GM12872 (cell line): Measurements from ENCODE around the gene GJC2.

Experiments used
- TF ChIP-seq, protein P1 (sequence below): IDR thresholded peaks from 3 replicates; pipeline ENCODE4 v1.5.1; 2011; ENCODE audit warnings: low read depth, mild to moderate bottlenecking, low read length, moderate library complexity; ENCODE audit not compliant: insufficient read depth

GJC2 gene

DNA sequence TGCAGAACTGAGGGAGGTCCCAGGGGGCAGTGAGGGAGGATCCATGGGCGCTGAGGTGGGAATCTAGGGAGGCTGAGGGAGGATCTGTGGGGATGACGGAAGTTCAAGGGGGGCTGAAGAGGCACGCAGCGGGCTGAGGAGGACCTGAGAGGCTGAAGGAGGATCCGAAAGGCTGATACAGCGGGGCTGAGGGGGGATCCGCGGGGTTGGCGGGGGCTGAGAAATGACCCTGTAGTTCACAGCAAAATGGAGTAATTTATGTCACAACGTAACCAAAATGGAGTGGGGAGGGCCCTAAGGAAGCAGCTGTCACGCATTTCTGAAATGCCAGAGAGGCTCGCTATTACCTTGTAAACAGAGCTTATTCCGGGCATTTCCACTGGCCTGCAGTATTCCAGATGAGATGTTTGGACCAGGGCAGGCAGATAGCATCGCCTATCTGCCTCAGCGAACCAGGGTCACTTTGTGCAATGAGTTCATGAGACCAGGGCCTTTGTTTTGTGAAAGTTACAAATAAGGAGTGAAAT lies 39.7 kb upstream of the GJC2 start:
- TF ChIP-seq, protein P1, sequence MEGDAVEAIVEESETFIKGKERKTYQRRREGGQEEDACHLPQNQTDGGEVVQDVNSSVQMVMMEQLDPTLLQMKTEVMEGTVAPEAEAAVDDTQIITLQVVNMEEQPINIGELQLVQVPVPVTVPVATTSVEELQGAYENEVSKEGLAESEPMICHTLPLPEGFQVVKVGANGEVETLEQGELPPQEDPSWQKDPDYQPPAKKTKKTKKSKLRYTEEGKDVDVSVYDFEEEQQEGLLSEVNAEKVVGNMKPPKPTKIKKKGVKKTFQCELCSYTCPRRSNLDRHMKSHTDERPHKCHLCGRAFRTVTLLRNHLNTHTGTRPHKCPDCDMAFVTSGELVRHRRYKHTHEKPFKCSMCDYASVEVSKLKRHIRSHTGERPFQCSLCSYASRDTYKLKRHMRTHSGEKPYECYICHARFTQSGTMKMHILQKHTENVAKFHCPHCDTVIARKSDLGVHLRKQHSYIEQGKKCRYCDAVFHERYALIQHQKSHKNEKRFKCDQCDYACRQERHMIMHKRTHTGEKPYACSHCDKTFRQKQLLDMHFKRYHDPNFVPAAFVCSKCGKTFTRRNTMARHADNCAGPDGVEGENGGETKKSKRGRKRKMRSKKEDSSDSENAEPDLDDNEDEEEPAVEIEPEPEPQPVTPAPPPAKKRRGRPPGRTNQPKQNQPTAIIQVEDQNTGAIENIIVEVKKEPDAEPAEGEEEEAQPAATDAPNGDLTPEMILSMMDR, result no peak

DNA sequence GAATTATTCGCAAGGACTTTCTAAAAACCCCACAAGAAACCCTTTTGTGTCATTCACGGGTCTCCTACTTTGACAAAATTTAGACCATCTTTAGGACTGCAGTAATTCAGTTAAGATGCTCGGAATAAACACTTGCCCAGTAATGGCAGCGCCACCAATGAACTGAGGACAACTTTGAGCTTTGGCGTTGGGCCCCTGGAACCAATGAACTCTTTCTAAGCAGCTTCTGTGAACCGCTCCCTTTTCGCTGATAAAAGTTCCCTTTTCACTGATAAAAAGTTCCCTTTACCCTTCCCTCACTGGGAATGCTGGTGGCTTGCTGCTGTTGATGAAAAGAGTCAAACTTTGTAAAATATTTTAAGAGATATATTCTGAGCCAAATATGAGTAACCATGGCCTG lies 39.2 kb upstream of the GJC2 start:
- TF ChIP-seq, protein P1, result no peak

DNA sequence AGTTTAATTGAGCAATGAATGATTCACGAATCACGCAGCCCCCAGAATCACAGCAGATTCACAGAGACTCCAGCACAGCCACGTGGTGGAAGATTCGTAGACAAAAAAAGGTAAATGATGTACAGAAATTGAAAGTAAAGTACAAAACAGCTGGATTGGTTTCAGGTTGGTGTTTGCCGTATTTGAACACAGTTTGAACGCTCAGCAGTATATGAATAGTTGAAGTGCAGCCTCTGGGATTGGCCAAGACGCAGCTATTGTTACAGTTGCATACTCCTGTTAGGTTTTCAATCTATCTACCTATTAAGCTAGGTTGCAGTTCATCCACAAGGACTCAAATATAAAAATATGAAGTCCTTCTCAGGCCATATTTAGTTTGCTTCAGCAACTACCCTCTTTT lies 37.6 kb upstream of the GJC2 start:
- TF ChIP-seq, protein P1, result no peak

DNA sequence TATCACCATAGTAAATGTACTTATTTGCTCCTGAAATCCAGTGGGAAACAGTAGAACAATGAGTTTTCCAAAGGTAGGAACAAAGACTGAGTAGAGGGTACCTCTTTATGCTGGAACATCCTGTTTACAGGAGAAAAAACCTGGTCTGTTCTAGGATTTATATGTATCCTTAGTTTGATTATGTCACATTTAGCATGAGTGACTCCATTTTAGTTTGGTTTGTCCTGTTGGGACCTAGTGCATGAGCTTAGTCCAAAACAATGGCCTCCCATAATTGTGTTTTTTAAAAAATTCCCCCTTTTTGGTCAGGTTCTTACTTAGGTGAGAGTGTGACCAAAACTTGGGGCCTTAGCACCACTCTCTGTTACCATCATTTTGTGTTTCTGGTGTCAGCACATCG lies 37.1 kb upstream of the GJC2 start:
- TF ChIP-seq, protein P1, result no peak

DNA sequence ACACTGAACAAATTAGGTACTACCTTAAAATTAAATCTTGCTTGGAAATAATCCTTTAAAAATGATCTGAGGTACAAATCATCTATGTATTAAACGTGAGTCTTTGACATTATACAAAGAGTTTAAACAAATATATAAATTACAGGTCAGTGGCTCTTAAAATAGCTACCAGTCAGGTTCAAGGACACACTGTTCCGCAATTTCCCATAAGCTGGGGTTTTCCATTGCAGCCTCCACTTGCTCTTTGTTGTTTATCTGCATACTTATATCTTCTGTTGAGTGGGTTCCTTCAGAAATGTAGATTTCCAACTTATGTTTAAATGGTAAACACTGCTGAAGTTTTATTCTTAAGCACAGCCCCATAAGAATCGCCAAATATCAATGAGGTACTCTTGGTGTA lies 34.9 kb upstream of the GJC2 start:
- TF ChIP-seq, protein P1, result no peak

DNA sequence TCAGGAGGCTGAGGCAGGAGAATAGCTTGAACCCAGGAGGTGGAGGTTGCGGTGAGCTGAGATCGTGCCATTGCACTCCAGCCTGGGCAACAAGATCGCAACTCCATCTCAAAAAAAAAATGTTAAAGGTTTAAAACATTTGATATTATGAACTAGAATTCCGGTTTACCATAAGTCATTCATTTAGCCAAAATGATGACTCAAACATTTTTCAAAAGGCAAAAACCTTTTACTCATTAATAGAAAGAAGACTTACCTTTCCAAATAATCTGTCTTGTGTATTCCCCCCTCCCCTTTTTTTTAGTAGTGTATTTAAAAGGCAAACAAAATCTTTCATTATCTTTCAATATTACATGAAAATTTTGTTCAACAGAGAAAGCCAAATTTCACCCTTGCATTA lies 32.4 kb upstream of the GJC2 start:
- TF ChIP-seq, protein P1, result no peak

DNA sequence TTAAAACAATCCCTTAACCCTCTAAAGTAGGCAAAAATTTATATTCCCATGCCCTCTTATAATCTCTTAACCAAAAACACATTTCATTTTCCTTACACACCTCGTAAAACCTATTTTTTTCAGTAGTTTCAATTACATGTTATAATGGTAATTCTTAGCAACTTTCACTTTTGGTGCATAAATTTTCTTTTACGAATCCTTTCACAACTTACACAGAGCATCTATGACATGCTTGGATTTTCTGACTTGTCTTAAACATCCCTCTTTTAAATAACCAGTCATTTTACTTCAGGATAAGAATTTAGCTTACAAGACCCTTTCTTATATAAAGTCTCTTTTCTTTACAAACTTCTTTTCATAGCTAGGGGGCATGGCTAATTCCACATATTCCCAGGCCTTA lies 31.7 kb upstream of the GJC2 start:
- TF ChIP-seq, protein P1, result no peak
